A549 (cell line): ENCODE data around the gene ZNF469.

Experiments used
- CBX8 ChIP-seq: fragments of 200-600 bp; sonication (generic); IDR thresholded peaks from 2 replicates; pipeline ENCODE4 v1.6.1; 2016
- CHD2 ChIP-seq: fragments of 150-350 bp; IDR thresholded peaks from 2 replicates; pipeline ENCODE4 v1.6.1; 2014; ENCODE audit warnings: low read length; ENCODE audit not compliant: partially characterized antibody
- CTCF ChIP-seq: fragments of >200 bp; sonication (Bioruptor Twin); formaldehyde crosslinking; IDR thresholded peaks from 3 replicates; pipeline ENCODE4 v1.5.1; 2016
- EP300 ChIP-seq, 2 experiments: fragments of >200 bp; sonication (Bioruptor Twin); formaldehyde crosslinking; IDR thresholded peaks; 2 replicates in 1 of 2; 3 replicates in 1 of 2; pipeline ENCODE4 v1.6.1; 2016 to 2017
- HEYL ChIP-seq: fragments of 250-450 bp; sonication (Bioruptor Pico); IDR thresholded peaks from 2 replicates; pipeline ENCODE4 v1.8.0; 2021; ENCODE audit warnings: mild to moderate bottlenecking, moderate library complexity
- KDM1A ChIP-seq: fragments of 200-600 bp; sonication (generic); IDR thresholded peaks from 2 replicates; pipeline ENCODE4 v1.6.1; 2016; ENCODE audit warnings: low read depth, mild to moderate bottlenecking
- MAFK ChIP-seq: fragments of 450-650 bp; IDR thresholded peaks from 2 replicates; pipeline ENCODE4 v1.6.1; 2014; ENCODE audit not compliant: partially characterized antibody
- MAX ChIP-seq: IDR thresholded peaks from 2 replicates; pipeline ENCODE4 v1.6.1; 2012
- NR3C1 ChIP-seq: fragments of >200 bp; sonication (Bioruptor Twin); formaldehyde crosslinking; IDR thresholded peaks from 3 replicates; pipeline ENCODE4 v1.6.1; 2017
- POLR2A ChIP-seq: IDR thresholded peaks from 2 replicates; pipeline ENCODE4 v1.6.1; 2012; ENCODE audit warnings: mild to moderate bottlenecking, low read length
- RAD21 ChIP-seq, 2 experiments: fragments of >200 bp in 1 of 2; sonication (Bioruptor Twin) in 1 of 2; formaldehyde crosslinking in 1 of 2; IDR thresholded peaks in 1 of 2; conservative IDR thresholded peaks in 1 of 2; 2 replicates in 1 of 2; 3 replicates in 1 of 2; pipeline ENCODE4 v1.6.1; 2012 to 2018; ENCODE audit warnings: inconsistent platforms in 1 of 2
- REST ChIP-seq: fragments of 200-600 bp; sonication (generic); IDR thresholded peaks from 2 replicates; pipeline ENCODE4 v1.6.1; 2016; ENCODE audit warnings: antibody characterized with exemption, mild to moderate bottlenecking, moderate library complexity
- TP53 ChIP-seq: fragments of 250-450 bp; sonication (Bioruptor Pico); IDR thresholded peaks from 2 replicates; pipeline ENCODE4 v1.5.0; 2021; ENCODE audit warnings: mild to moderate bottlenecking, moderate library complexity
- USF2 ChIP-seq: fragments of 450-650 bp; IDR thresholded peaks from 2 replicates; pipeline ENCODE4 v1.6.1; 2014; ENCODE audit warnings: antibody characterized with exemption

- TF ChIP-seq POLR2A (no peak), MAX (no peak), RAD21 (conservative IDR thresholded peaks at IDR 0.05 in 1 of 2, IDR thresholded peaks at IDR 0.05 in 1 of 2) (no peak), CTCF (no peak), EP300 (IDR thresholded peaks at IDR 0.05) (no peak), REST (no peak), HEYL (CRISPR knock-in tag) (no peak), USF2 (no peak), CHD2 (no peak), MAFK (no peak), NR3C1 (no peak), CBX8 (no peak), TP53 (no peak), KDM1A (no peak)
These were observed 39.2 kb downstream of the ZNF469 start for GRCh38 chr16:88421871-88422433.
